Measurements from ENCODE around the gene RFTN1.

DNA sequence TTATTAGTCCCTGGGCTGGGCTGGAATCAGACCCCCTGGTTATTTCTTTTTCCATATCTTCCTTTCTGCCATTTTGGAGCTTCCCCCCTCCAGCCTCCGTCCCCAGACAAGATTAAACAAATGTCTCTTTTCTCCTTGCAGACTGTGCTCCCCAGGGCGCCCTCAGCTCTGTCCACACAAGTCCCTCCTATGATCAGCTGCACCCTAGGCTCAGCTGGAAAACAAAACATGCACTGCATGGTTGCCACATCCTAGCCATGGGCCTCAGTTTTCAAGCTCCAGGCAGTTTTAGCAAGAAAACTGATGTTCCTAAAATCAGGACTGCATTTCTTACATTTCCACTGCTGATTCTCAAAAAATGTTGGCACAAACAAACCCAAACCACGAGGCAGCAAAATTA, 23.5 kb upstream of the RFTN1 start:
- TF ChIP-seq, protein P1, sequence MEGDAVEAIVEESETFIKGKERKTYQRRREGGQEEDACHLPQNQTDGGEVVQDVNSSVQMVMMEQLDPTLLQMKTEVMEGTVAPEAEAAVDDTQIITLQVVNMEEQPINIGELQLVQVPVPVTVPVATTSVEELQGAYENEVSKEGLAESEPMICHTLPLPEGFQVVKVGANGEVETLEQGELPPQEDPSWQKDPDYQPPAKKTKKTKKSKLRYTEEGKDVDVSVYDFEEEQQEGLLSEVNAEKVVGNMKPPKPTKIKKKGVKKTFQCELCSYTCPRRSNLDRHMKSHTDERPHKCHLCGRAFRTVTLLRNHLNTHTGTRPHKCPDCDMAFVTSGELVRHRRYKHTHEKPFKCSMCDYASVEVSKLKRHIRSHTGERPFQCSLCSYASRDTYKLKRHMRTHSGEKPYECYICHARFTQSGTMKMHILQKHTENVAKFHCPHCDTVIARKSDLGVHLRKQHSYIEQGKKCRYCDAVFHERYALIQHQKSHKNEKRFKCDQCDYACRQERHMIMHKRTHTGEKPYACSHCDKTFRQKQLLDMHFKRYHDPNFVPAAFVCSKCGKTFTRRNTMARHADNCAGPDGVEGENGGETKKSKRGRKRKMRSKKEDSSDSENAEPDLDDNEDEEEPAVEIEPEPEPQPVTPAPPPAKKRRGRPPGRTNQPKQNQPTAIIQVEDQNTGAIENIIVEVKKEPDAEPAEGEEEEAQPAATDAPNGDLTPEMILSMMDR (IDR thresholded peaks at IDR 0.05) = no peak
- no peak for TF ChIP-seq POLR2A (IDR thresholded peaks at IDR 0.05)

Measured in testis (tissue), 2 donors.